GM18526 (cell line): ENCODE results near the gene SYF2.
"Not testable (repeated sequence)": the region's sequence is repeated elsewhere in the genome, so short reads cannot be mapped to it uniquely, and the experiment has no call there.

Experiments used
- POLR2A ChIP-seq: IDR thresholded peaks from 3 replicates; pipeline ENCODE4 v1.6.1; 2011; ENCODE audit not compliant: insufficient read length; ENCODE audit errors: extremely low read depth

SYF2 gene

GRCh38 chr1:25232027-25232865 lies at the start of gene SYF2:
Gene SYF2 (minus strand): TSS chr1:25232502. CDS start chr1:25232467, 35 bp downstream.
- peak; percentile 63 for TF ChIP-seq POLR2A

GRCh38 chr1:25272238-25272637 lies 39.9 kb upstream of the SYF2 start, which contains the start of gene RHD:
Gene RHD (plus strand): TSS chr1:25272509. CDS start chr1:25272548, 39 bp downstream.
- TF ChIP-seq POLR2A, result not testable (repeated sequence)

GRCh38 chr1:25257196-25257595 lies 24.9 kb upstream of the SYF2 start:
- TF ChIP-seq POLR2A, result no peak

- no peak for TF ChIP-seq POLR2A
Measured at GRCh38 chr1:25256578-25256965, 24.3 kb upstream of the SYF2 start.

GRCh38 chr1:25255706-25256577 lies 23.6 kb upstream of the SYF2 start:
- TF ChIP-seq POLR2A, result no peak

GRCh38 chr1:25253911-25254310 lies 21.6 kb upstream of the SYF2 start:
- no peak for TF ChIP-seq POLR2A

- no peak for TF ChIP-seq POLR2A
Measured at GRCh38 chr1:25247829-25248754, 15.8 kb upstream of the SYF2 start.

- peak; percentile 100 for TF ChIP-seq POLR2A
Measured at GRCh38 chr1:25247024-25247828, 14.9 kb upstream of the SYF2 start, which contains the start of gene RSRP1. Gene RSRP1 (minus strand): TSS chr1:25247454. CDS start chr1:25246963, 491 bp downstream.

- no peak for TF ChIP-seq POLR2A
Measured at GRCh38 chr1:25246600-25247023, 14.3 kb upstream of the SYF2 start.

GRCh38 chr1:25245809-25246599 lies 13.7 kb upstream of the SYF2 start:
- TF ChIP-seq POLR2A, result no peak

GRCh38 chr1:25245393-25245792 lies 13.1 kb upstream of the SYF2 start:
- no peak for TF ChIP-seq POLR2A

GRCh38 chr1:25243907-25244306 lies 11.6 kb upstream of the SYF2 start:
- TF ChIP-seq POLR2A, result no peak
